H1 (cell line): ENCODE measurements around the gene NINJ2. TPM values are rescaled to one million over a fixed set of nuclear protein-coding genes. Genes with fewer than 3 reads are reported as not detected.

Source experiments
- CTCF ChIA-PET: fragments of 300-600 bp; sonication (Branson Sonifier 250); formaldehyde crosslinking; loops from one replicate; lab custom pipeline; 2021; ENCODE audit not compliant: partially characterized antibody; lab: Charles Lee
- POLR2A ChIA-PET: fragments of 300-600 bp; sonication (Branson Sonifier 250); formaldehyde crosslinking; loops from one replicate; lab custom pipeline; 2021; ENCODE audit warnings: inconsistent platforms; ENCODE audit not compliant: partially characterized antibody; lab: Charles Lee
- DNase-seq, 2 experiments: peaks; one replicate each; pipeline versions ENCODE4 v3.0.0 to v3.0.0-alpha.2; 2010 to 2022; ENCODE audit warnings: low spot score in 2 of 2, low read depth in 1 of 2, mixed read lengths in 1 of 2
- FAIRE-seq: peaks from 2 replicates; lab custom pipeline; 2011; peaks lifted over from hg19 to GRCh38; lab: Jason Lieb, UNC
- H2AFZ ChIP-seq: 2 replicates; pipeline ENCODE4 v1.8.1; 2012; ENCODE audit warnings: low read length, inconsistent platforms
- H2AK5ac ChIP-seq: 2 replicates; pipeline ENCODE4 v1.6.1; 2013; ENCODE audit warnings: low read depth, low read length
- H2BK120ac ChIP-seq: replicated peaks from 2 replicates; pipeline ENCODE3; 2013; ENCODE audit warnings: low read depth, low read length, inconsistent platforms
- H2BK12ac ChIP-seq: 2 replicates; pipeline ENCODE4 v1.6.1; 2013; ENCODE audit warnings: low read depth, low read length
- H2BK15ac ChIP-seq: 2 replicates; pipeline ENCODE4 v1.6.1; 2013; ENCODE audit warnings: low read length
- H2BK20ac ChIP-seq: 2 replicates; pipeline ENCODE4 v1.6.1; 2013; ENCODE audit warnings: low read length
- H2BK5ac ChIP-seq: 2 replicates; pipeline ENCODE4 v1.6.1; 2013; ENCODE audit warnings: low read depth, low read length
- H3K14ac ChIP-seq: 2 replicates; pipeline ENCODE4 v1.6.1; 2013; ENCODE audit warnings: inconsistent platforms; ENCODE audit not compliant: insufficient read length
- H3K18ac ChIP-seq: 2 replicates; pipeline ENCODE4 v1.6.1; 2013; ENCODE audit warnings: low read length; ENCODE audit errors: extremely low read depth
- H3K23ac ChIP-seq: 2 replicates; pipeline ENCODE4 v1.6.1; 2013; ENCODE audit warnings: inconsistent platforms; ENCODE audit not compliant: insufficient read length
- H3K23me2 ChIP-seq: 2 replicates; pipeline ENCODE4 v1.6.1; 2013; ENCODE audit warnings: low read depth, low read length
- H3K27ac ChIP-seq: 2 replicates; pipeline ENCODE4 v1.6.1; 2011; ENCODE audit warnings: low read depth, low read length, inconsistent platforms
- H3K27me3 ChIP-seq, 4 experiments: replicated peaks in 1 of 4; 1 replicate in 1 of 4; 2 replicates in 3 of 4; pipeline versions ENCODE4 v1.6.1 to v1.8.1; 2011 to 2013; ENCODE audit warnings: low read length in 3 of 4, mild to moderate bottlenecking in 3 of 4, inconsistent platforms in 2 of 4, mixed read lengths in 2 of 4, moderate library complexity in 1 of 4; ENCODE audit not compliant: control insufficient read depth in 3 of 4, insufficient read depth in 3 of 4; ENCODE audit errors: extremely low read depth in 1 of 4
- H3K36me3 ChIP-seq, 4 experiments: 2 replicates each; pipeline versions ENCODE4 v1.6.1 to v1.8.1; 2011 to 2013; ENCODE audit warnings: mild to moderate bottlenecking in 4 of 4, low read length in 3 of 4, moderate library complexity in 2 of 4, control low read depth in 1 of 4, inconsistent platforms in 1 of 4; ENCODE audit not compliant: insufficient read depth in 4 of 4, control insufficient read depth in 2 of 4
- H3K4ac ChIP-seq: replicated peaks from 2 replicates; pipeline ENCODE3; 2013; ENCODE audit warnings: low read length, low read depth, mixed read lengths, inconsistent platforms; ENCODE audit not compliant: insufficient read length
- H3K4me1 ChIP-seq, 4 experiments: replicated peaks in 1 of 4; 1 replicate in 1 of 4; 2 replicates in 3 of 4; pipeline versions ENCODE4 v1.6.1 to v1.8.1; 2011 to 2013; ENCODE audit warnings: low read length in 3 of 4, inconsistent platforms in 2 of 4, mixed read lengths in 1 of 4; ENCODE audit not compliant: insufficient read depth in 4 of 4, control insufficient read depth in 3 of 4
- H3K4me2 ChIP-seq, 2 experiments: 2 replicates each; pipeline versions ENCODE4 v1.6.1 to v1.8.1; 2011 to 2013; ENCODE audit warnings: low read depth in 2 of 2, low read length in 2 of 2, control low read depth in 1 of 2, inconsistent platforms in 1 of 2, mild to moderate bottlenecking in 1 of 2; ENCODE audit not compliant: insufficient read depth in 1 of 2
- H3K4me3 ChIP-seq, 4 experiments: fragments of 200-600, 300-600 bp in 1 of 4; sonication (generic), shearing (Covaris generic), sonication (Bioruptor Twin) in 1 of 4; 2 replicates each; pipeline versions ENCODE4 v1.5.1 to v1.8.1; 2011 to 2016; ENCODE audit warnings: low read length in 4 of 4, low read depth in 3 of 4, control low read depth in 2 of 4, inconsistent platforms in 2 of 4, mild to moderate bottlenecking in 2 of 4, mixed read lengths in 1 of 4, moderate library complexity in 1 of 4; ENCODE audit not compliant: insufficient read depth in 2 of 4; ENCODE audit errors: extremely low read depth in 1 of 4
- H3K56ac ChIP-seq: replicated peaks from 2 replicates; pipeline ENCODE3; 2013; ENCODE audit warnings: low read depth, mild to moderate bottlenecking, mixed read lengths, low read length, inconsistent platforms; ENCODE audit not compliant: insufficient read length
- H3K79me1 ChIP-seq: 2 replicates; pipeline ENCODE4 v1.6.1; 2013; ENCODE audit warnings: low read depth, low read length, control low read depth
- H3K79me2 ChIP-seq, 2 experiments: 2 replicates each; pipeline versions ENCODE4 v1.6.1 to v1.8.1; 2012 to 2013; ENCODE audit warnings: low read length in 2 of 2, mild to moderate bottlenecking in 2 of 2, inconsistent platforms in 1 of 2; ENCODE audit not compliant: insufficient read depth in 2 of 2, control insufficient read depth in 1 of 2
- H3K9ac ChIP-seq, 4 experiments: replicated peaks in 1 of 4; 1 replicate in 1 of 4; 2 replicates in 3 of 4; pipeline versions ENCODE4 v1.6.1 to v1.8.1; 2011 to 2013; ENCODE audit warnings: low read depth in 3 of 4, low read length in 3 of 4, control low read depth in 2 of 4, mild to moderate bottlenecking in 2 of 4, moderate library complexity in 2 of 4, inconsistent platforms in 1 of 4; ENCODE audit errors: extremely low read depth in 1 of 4
- H3K9me3 ChIP-seq, 2 experiments: 2 replicates each; pipeline versions ENCODE4 v1.6.1 to v1.8.1; 2012 to 2013; ENCODE audit warnings: mild to moderate bottlenecking in 2 of 2, moderate library complexity in 2 of 2, control low read depth in 1 of 2, inconsistent platforms in 1 of 2, low read depth in 1 of 2, low read length in 1 of 2, mixed read lengths in 1 of 2; ENCODE audit not compliant: insufficient read depth in 2 of 2
- H4K20me1 ChIP-seq, 2 experiments: replicated peaks in 1 of 2; 2 replicates each; pipeline versions ENCODE3 to v1.8.1; 2011 to 2013; ENCODE audit warnings: inconsistent platforms in 2 of 2, low read length in 2 of 2, mild to moderate bottlenecking in 1 of 2; ENCODE audit not compliant: insufficient read depth in 2 of 2, control insufficient read depth in 1 of 2
- H4K5ac ChIP-seq: 2 replicates; pipeline ENCODE4 v1.6.1; 2013; ENCODE audit warnings: low read length, low read depth, mixed read lengths, inconsistent platforms; ENCODE audit not compliant: insufficient read length
- H4K8ac ChIP-seq: 2 replicates; pipeline ENCODE4 v1.8.0; 2013; ENCODE audit warnings: mild to moderate bottlenecking, moderate library complexity, low read length, inconsistent platforms; ENCODE audit not compliant: insufficient read depth; ENCODE audit errors: extremely low read depth
- H4K91ac ChIP-seq: replicated peaks from 2 replicates; pipeline ENCODE3; 2013; ENCODE audit warnings: low read length, mixed read lengths, inconsistent platforms; ENCODE audit not compliant: insufficient read length
- CREB1 ChIP-seq: IDR thresholded peaks from 2 replicates; pipeline ENCODE4 v1.6.1; 2012; ENCODE audit warnings: inconsistent platforms
- KDM4A ChIP-seq: IDR thresholded peaks from one replicate; pipeline ENCODE4 v1.7.1; 2012; ENCODE audit warnings: low read depth, mild to moderate bottlenecking, moderate library complexity, low read length, inconsistent platforms; ENCODE audit not compliant: severe bottlenecking
- RAD21 ChIP-seq, 2 experiments: IDR thresholded peaks in 1 of 2; conservative IDR thresholded peaks in 1 of 2; 2 replicates each; pipeline ENCODE4 v1.6.1; 2011; ENCODE audit warnings: low read depth in 2 of 2, low read length in 2 of 2, improper control_type of control experiment in 1 of 2, inconsistent platforms in 1 of 2, mild to moderate bottlenecking in 1 of 2, moderate library complexity in 1 of 2
- RXRA ChIP-seq: IDR thresholded peaks from 2 replicates; pipeline ENCODE4 v1.6.1; 2011; ENCODE audit warnings: low read depth, mild to moderate bottlenecking, low read length, moderate library complexity; ENCODE audit not compliant: insufficient read depth
- SIN3A ChIP-seq, 2 experiments: IDR thresholded peaks in 1 of 2; conservative IDR thresholded peaks in 1 of 2; 2 replicates each; pipeline ENCODE4 v1.6.1; 2011 to 2012; ENCODE audit warnings: low read length in 2 of 2, improper control_type of control experiment in 1 of 2, low read depth in 1 of 2, mild to moderate bottlenecking in 1 of 2
- TAF1 ChIP-seq: IDR thresholded peaks from 2 replicates; pipeline ENCODE4 v1.6.1; 2011; ENCODE audit warnings: mild to moderate bottlenecking, low read depth, low read length
- WGBS, 2 experiments: shearing (Covaris generic) in 1 of 2; methylation state at CpG; one replicate each; pipeline versions ENCODE4 v1.1.6 to v1.1.7; 2013 to 2015; ENCODE audit warnings: low lambda C conversion rate in 2 of 2, mixed read lengths in 2 of 2, inconsistent platforms in 1 of 2, low coverage in 1 of 2, missing lambda C conversion rate in 1 of 2; ENCODE audit not compliant: insufficient replicate concordance in 2 of 2, insufficient coverage in 1 of 2, insufficient read length in 1 of 2; ENCODE audit errors: extremely low coverage in 1 of 2, missing lambda C conversion rate in 1 of 2; 5-methylcytosine and 5-hydroxymethylcytosine counted together
- polyA plus RNA-seq, 7 experiments: library from polyadenylated mRNA; depleted of rRNA in 3 of 7; stranded (reverse) in 5 of 7; unstranded in 2 of 7; fragments of >200 nt in 5 of 7; fragments of 200-250 nt in 2 of 7; gene quantifications; 1 replicate in 5 of 7; 2 replicates in 1 of 7; 4 replicates in 1 of 7; pipeline versions ENCODE4 v1.2.1 to v1.2.3, GENCODE V29; 2011 to 2013; ENCODE audit warnings: missing spikeins in 2 of 7, mixed read lengths in 2 of 7
- total RNA-seq: library from RNA; stranded (reverse); fragmentation: NEBNext Ultra II Directional; extraction: Animal tissue kit (Norgen Biotek cat#: 25700); gene quantifications from 2 replicates; pipeline ENCODE4 v1.2.1, GENCODE V29; 2021
- TF ChIP-seq, protein P1 (sequence below), 3 experiments: IDR thresholded peaks; 1 replicate in 2 of 3; 2 replicates in 1 of 3; pipeline versions ENCODE4 v1.5.1 to v1.6.1; 2011; ENCODE audit warnings: low read length in 3 of 3, mild to moderate bottlenecking in 3 of 3, inconsistent platforms in 2 of 3, low read depth in 1 of 3, moderate library complexity in 1 of 3; ENCODE audit not compliant: insufficient read depth in 1 of 3; ENCODE audit errors: control extremely low read depth in 1 of 3

The NINJ2 gene
- total and polyA plus RNA-seq, 2 of the 8 experiments (the other 6 are each of a cell fraction or from before 2014, with no cell fraction given): 1.4 TPM; not detected in 1

DNA sequence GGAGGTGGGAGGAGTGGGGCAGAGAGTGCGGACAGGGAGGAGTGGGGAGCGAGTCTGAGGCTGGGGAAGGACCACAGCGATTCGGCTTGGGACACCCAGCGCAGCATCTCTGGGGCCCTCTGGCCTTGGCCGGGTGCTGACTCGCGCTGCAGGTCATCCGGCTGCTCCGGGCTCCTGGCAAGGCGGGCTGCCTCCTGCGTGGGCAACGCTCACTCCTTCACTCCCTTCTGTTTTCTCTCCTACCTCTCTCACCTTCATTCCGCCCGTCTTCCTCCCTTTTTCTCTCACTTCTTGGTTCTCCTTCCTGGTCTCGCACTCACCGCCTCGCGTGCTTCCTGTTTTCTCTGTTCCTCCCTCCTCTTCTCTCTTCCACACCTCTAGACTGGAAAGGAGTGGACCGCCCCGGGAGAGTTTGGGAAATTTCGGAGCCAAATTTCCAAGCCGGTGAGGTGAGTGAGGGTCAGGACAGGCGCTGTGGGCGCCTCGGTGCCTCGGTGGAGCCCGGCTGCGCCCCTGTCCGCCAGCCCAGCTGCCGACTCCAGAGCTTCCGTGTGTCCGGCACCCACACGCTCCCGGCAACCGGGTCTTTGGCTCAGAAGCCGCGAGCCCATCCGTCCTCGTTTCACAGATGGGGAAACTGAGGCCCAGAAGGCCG lies 116.9 kb downstream of the NINJ2 start:
- Histone ChIP-seq H3K23me2 (no peaks in the 10 kb centered on the region; the same call in 1 of the 2 replicates), H3K27me3 (no peaks in the 10 kb centered on the region), H4K20me1 (peaks cover 0 to 4% of the 10 kb centered on the region in 2 experiments), H3K23ac (no peak overlapping the region), H2BK15ac (no peak overlapping the region), H3K27ac (no peak overlapping the region), H2AFZ (no peak overlapping the region), H3K4me2 (no peak overlapping the region), H4K5ac (no peak overlapping the region), H3K4me1 (peaks cover 0 to 15% (median 8%) of the 10 kb centered on the region in 4 experiments; a peak in 5 of 7 replicates), H3K4me3 (no peak overlapping the region), H4K8ac (no peak overlapping the region; the same call in 1 of the 2 replicates), H3K14ac (no peak overlapping the region), H3K56ac (no peak overlapping the region), H3K36me3 (peaks cover 0 to 4% (median 1%) of the 10 kb centered on the region in 4 experiments; a peak in 3 of 8 replicates), H3K18ac (peak overlapping the region; percentile 7; the same call in 1 of the 2 replicates), H2AK5ac (no peak overlapping the region), H3K79me1 (no peaks in the 10 kb centered on the region), H3K4ac (no peak overlapping the region), H2BK5ac (no peak overlapping the region), H3K9me3 (peaks cover 0 to 4% of the 10 kb centered on the region in 2 experiments; a peak in 1 of 4 replicates), H3K79me2 (no peaks in the 10 kb centered on the region), H4K91ac (no peak overlapping the region), H3K9ac (no peak overlapping the region), H2BK12ac (no peak overlapping the region), H2BK120ac (no peak overlapping the region), H2BK20ac (no peak overlapping the region)
- POLR2A ChIA-PET: interaction anchor here (0.5 to 2.0 kb wide), 2 partner anchors 24 to 104 kb away, joined by 5 to 8 read pairs; no protein-coding TSS in a partner anchor
- DNase-seq (peak in 1 of 2 experiments; percentile 53), FAIRE-seq (no peak)
- 91 to 100% methylated on average over 2 to 38 of the region's 41 CpGs for WGBS, 2 experiments
- no peak for TF ChIP-seq KDM4A
- no peak for TF ChIP-seq RXRA
- no peak for TF ChIP-seq RAD21 (IDR thresholded peaks at IDR 0.05 in 1 of 2, conservative IDR thresholded peaks at IDR 0.05 in 1 of 2; ENCODE audit: low read depth in 2 of 2, low read length in 2 of 2)
- TF ChIP-seq, protein P1, sequence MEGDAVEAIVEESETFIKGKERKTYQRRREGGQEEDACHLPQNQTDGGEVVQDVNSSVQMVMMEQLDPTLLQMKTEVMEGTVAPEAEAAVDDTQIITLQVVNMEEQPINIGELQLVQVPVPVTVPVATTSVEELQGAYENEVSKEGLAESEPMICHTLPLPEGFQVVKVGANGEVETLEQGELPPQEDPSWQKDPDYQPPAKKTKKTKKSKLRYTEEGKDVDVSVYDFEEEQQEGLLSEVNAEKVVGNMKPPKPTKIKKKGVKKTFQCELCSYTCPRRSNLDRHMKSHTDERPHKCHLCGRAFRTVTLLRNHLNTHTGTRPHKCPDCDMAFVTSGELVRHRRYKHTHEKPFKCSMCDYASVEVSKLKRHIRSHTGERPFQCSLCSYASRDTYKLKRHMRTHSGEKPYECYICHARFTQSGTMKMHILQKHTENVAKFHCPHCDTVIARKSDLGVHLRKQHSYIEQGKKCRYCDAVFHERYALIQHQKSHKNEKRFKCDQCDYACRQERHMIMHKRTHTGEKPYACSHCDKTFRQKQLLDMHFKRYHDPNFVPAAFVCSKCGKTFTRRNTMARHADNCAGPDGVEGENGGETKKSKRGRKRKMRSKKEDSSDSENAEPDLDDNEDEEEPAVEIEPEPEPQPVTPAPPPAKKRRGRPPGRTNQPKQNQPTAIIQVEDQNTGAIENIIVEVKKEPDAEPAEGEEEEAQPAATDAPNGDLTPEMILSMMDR (IDR thresholded peaks at IDR 0.05; ENCODE audit: control extremely low read depth in 1 of 3, insufficient read depth in 1 of 3, low read depth in 1 of 3, low read length in 3 of 3): 0 out of 4 replicates have a peak, but pooled peaks of 1 of the 3 experiments have one; percentile 3
- TF ChIP-seq TAF1: no peak
- no peak for TF ChIP-seq CREB1
- no peak for TF ChIP-seq SIN3A (conservative IDR thresholded peaks at IDR 0.05 in 1 of 2, IDR thresholded peaks at IDR 0.05 in 1 of 2; ENCODE audit: low read depth in 1 of 2, low read length in 2 of 2)
- CTCF ChIA-PET: interaction anchor here (0.7 to 3.5 kb wide), 27 partner anchors 9 to 306 kb away, joined by 3 to 150 read pairs (median 8); no protein-coding TSS in a partner anchor
